Activated CD8-positive, alpha-beta memory T cell treated with anti-CD3 and anti-CD28 coated beads, Interleukin-2, amount 50 U/mL, for 1 hour (primary cell): ENCODE results near the gene AHNAK2.
"Not testable (repeated sequence)": the region's sequence is repeated elsewhere in the genome, so short reads cannot be mapped to it uniquely, and the experiment has no call there.

Source experiments
- DNase-seq: peaks from one replicate; pipeline ENCODE4 v3.0.0-alpha.2; 2020; ENCODE audit errors: extremely low read depth

Gene AHNAK2

GRCh38 chr14:104898870-104899510, 79.2 kb downstream of the AHNAK2 start:
- no peak for DNase-seq

GRCh38 chr14:104898195-104898558, 80.0 kb downstream of the AHNAK2 start:
- no peak for DNase-seq

- no peak for DNase-seq
Measured at GRCh38 chr14:104897330-104898194, 80.6 kb downstream of the AHNAK2 start.

GRCh38 chr14:104895786-104896661, 82.2 kb downstream of the AHNAK2 start:
- DNase-seq = no peak

GRCh38 chr14:104895207-104895785, 82.9 kb downstream of the AHNAK2 start:
- no peak for DNase-seq

GRCh38 chr14:104894331-104895206, 83.6 kb downstream of the AHNAK2 start:
- no peak for DNase-seq

GRCh38 chr14:104893435-104894207, 84.6 kb downstream of the AHNAK2 start:
- no peak for DNase-seq

- DNase-seq = no peak
Measured at GRCh38 chr14:104892531-104893434, 85.4 kb downstream of the AHNAK2 start.

- DNase-seq = no peak
Measured at GRCh38 chr14:104891664-104892530, 86.3 kb downstream of the AHNAK2 start.

- no peak for DNase-seq
Measured at GRCh38 chr14:104891121-104891551, 87.0 kb downstream of the AHNAK2 start.

GRCh38 chr14:104890292-104890691, 87.9 kb downstream of the AHNAK2 start:
- DNase-seq = not testable (repeated sequence)

GRCh38 chr14:104889375-104889757, 88.8 kb downstream of the AHNAK2 start:
- DNase-seq = no peak

GRCh38 chr14:104888489-104889374, 89.4 kb downstream of the AHNAK2 start:
- DNase-seq = no peak

GRCh38 chr14:104887623-104888488, 90.3 kb downstream of the AHNAK2 start:
- DNase-seq = no peak
